ENCODE data around the gene DDX24. TPM values are rescaled to one million over a fixed set of nuclear protein-coding genes. Genes with fewer than 3 reads are reported as not detected.

Gene DDX24
- total and polyA plus RNA-seq, 7 experiments from 2014 or later = 190 to 438 (median 320) TPM

GRCh38 chr14:94113073-94113472, 32.1 kb upstream of the DDX24 start:
- H3K27me3 Mint-ChIP-seq = peaks cover 8 to 31% (median 20%) of the 10 kb centered on the region in 5 donors

GRCh38 chr14:94112513-94113063, 31.6 kb upstream of the DDX24 start:
- H3K4me3 Mint-ChIP-seq = peak overlapping the region in 1 of 10 donors; percentile 84
- Histone ChIP-seq H3K27me3 (ENCODE audit: control insufficient read depth in 2 of 2, insufficient read depth in 2 of 2, low read length in 2 of 2) (no peaks in the 10 kb centered on the region), H3K9me3 (ENCODE audit: control insufficient read depth in 2 of 3, low read length in 3 of 3) (no peaks in the 10 kb centered on the region), H3K4me1 (ENCODE audit: control insufficient read depth in 2 of 2, insufficient read depth in 2 of 2, low read length in 2 of 2) (no peaks in the 10 kb centered on the region), H3K27ac (ENCODE audit: low read depth, low read length) (no peak overlapping the region), H3K4me3 (ENCODE audit: low read length) (no peak overlapping the region), H3K36me3 (ENCODE audit: control insufficient read depth in 2 of 3, insufficient read depth in 3 of 3, low read length in 3 of 3) (no peaks in the 10 kb centered on the region)
- H3K36me3 Mint-ChIP-seq = peaks cover 0 to 5% (median 0%) of the 10 kb centered on the region in 5 donors
- H3K4me1 Mint-ChIP-seq = peaks cover 0 to 42% (median 0%) of the 10 kb centered on the region in 7 donors
- intact Hi-C loops (cut with micrococcal nuclease) = no loop called here
- no peaks in the 10 kb centered on the region for H3K9me3 Mint-ChIP-seq
- peaks cover 3 to 26% (median 20%) of the 10 kb centered on the region in 5 donors for H3K27me3 Mint-ChIP-seq
- H3K27ac Mint-ChIP-seq = peak overlapping the region in 1 of 9 donors; percentile 42
- CTCF ChIA-PET = interaction anchor here (0.9 kb wide), 1 partner anchor 13 kb away, joined by 3 read pairs; no protein-coding TSS in a partner anchor
- ATAC-seq (no peak), DNase-seq (no peak)
- POLR2A ChIA-PET = no interaction called here

More at GRCh38 chr14:94113073-94113472, 32.1 kb upstream of the DDX24 start:
- no peaks in the 10 kb centered on the region for H3K9me3 ChIP-seq (ENCODE audit: control insufficient read depth in 2 of 3, low read length in 3 of 3)
- DNase-seq = no peak
- H3K4me3 ChIP-seq (ENCODE audit: low read length) = no peak overlapping the region
- ChIA-PET POLR2A (no interaction called here), CTCF (no interaction called here)
- H3K4me1 ChIP-seq (ENCODE audit: control insufficient read depth in 2 of 2, insufficient read depth in 2 of 2, low read length in 2 of 2) = no peaks in the 10 kb centered on the region
- Mint-ChIP-seq H3K27ac (peak overlapping the region in 1 of 9 donors; percentile 42), H3K36me3 (peaks cover 0 to 2% (median 0%) of the 10 kb centered on the region in 5 donors), H3K4me1 (peaks cover 0 to 46% (median 0%) of the 10 kb centered on the region in 7 donors), H3K9me3 (no peaks in the 10 kb centered on the region), H3K4me3 (peak overlapping the region in 1 of 10 donors; percentile 29)
- no peaks in the 10 kb centered on the region for H3K36me3 ChIP-seq (ENCODE audit: control insufficient read depth in 2 of 3, insufficient read depth in 3 of 3, low read length in 3 of 3)
- no peak for ATAC-seq
- no peak overlapping the region for H3K27ac ChIP-seq (ENCODE audit: low read depth, low read length)
- intact Hi-C loops (cut with micrococcal nuclease) = no loop called here
- no peaks in the 10 kb centered on the region for H3K27me3 ChIP-seq (ENCODE audit: control insufficient read depth in 2 of 2, insufficient read depth in 2 of 2, low read length in 2 of 2)

GRCh38 chr14:94111276-94112095, 30.5 kb upstream of the DDX24 start:
- Mint-ChIP-seq H3K4me3 (peak overlapping the region in 1 of 10 donors; percentile 84), H3K9me3 (no peaks in the 10 kb centered on the region), H3K36me3 (peaks cover 0 to 5% (median 0%) of the 10 kb centered on the region in 5 donors), H3K4me1 (peaks cover 0 to 42% (median 0%) of the 10 kb centered on the region in 7 donors), H3K27ac (peak overlapping the region in 2 of 9 donors; percentile 7 to 88), H3K27me3 (peaks cover 2 to 17% (median 11%) of the 10 kb centered on the region in 5 donors)
- ATAC-seq = no peak
- no peak overlapping the region for H3K27ac ChIP-seq (ENCODE audit: low read depth, low read length)
- H3K27me3 ChIP-seq (ENCODE audit: control insufficient read depth in 2 of 2, insufficient read depth in 2 of 2, low read length in 2 of 2) = no peaks in the 10 kb centered on the region
- no peaks in the 10 kb centered on the region for H3K4me1 ChIP-seq (ENCODE audit: control insufficient read depth in 2 of 2, insufficient read depth in 2 of 2, low read length in 2 of 2)
- intact Hi-C loops (cut with micrococcal nuclease) = no loop called here
- no peaks in the 10 kb centered on the region for H3K9me3 ChIP-seq (ENCODE audit: control insufficient read depth in 2 of 3, low read length in 3 of 3)
- H3K4me3 ChIP-seq (ENCODE audit: low read length) = no peak overlapping the region
- H3K36me3 ChIP-seq (ENCODE audit: control insufficient read depth in 2 of 3, insufficient read depth in 3 of 3, low read length in 3 of 3) = no peaks in the 10 kb centered on the region
- POLR2A ChIA-PET = no interaction called here
- CTCF ChIA-PET = interaction anchor here (0.9 kb wide), 1 partner anchor 12 kb away, joined by 3 read pairs; no protein-coding TSS in a partner anchor
- no peak for DNase-seq

GRCh38 chr14:94110552-94111181, 29.7 kb upstream of the DDX24 start, which contains the start of gene IFI27:
Gene IFI27, plus strand, starts transcription at chr14:94110736.
- Mint-ChIP-seq H3K27ac (peak within 1 kb of the TSS in 1 of 9 donors; percentile 88), H3K27me3 (peaks cover 2 to 9% (median 5%) of the 10 kb centered on the region in 5 donors), H3K36me3 (peaks cover 0 to 5% (median 0%) of the 10 kb centered on the region in 5 donors), H3K4me3 (peak within 1 kb of the TSS in 1 of 10 donors; percentile 84), H3K9me3 (no peaks in the 10 kb centered on the region), H3K4me1 (peaks cover 0 to 42% (median 0%) of the 10 kb centered on the region in 7 donors)
- Histone ChIP-seq H3K36me3 (ENCODE audit: control insufficient read depth in 2 of 3, insufficient read depth in 3 of 3, low read length in 3 of 3) (no peaks in the 10 kb centered on the region), H3K4me1 (ENCODE audit: control insufficient read depth in 2 of 2, insufficient read depth in 2 of 2, low read length in 2 of 2) (no peaks in the 10 kb centered on the region), H3K9me3 (ENCODE audit: control insufficient read depth in 2 of 3, low read length in 3 of 3) (no peaks in the 10 kb centered on the region), H3K4me3 (ENCODE audit: low read length) (no peak within 1 kb of the TSS), H3K27me3 (ENCODE audit: control insufficient read depth in 2 of 2, insufficient read depth in 2 of 2, low read length in 2 of 2) (no peaks in the 10 kb centered on the region), H3K27ac (ENCODE audit: low read depth, low read length) (no peak within 1 kb of the TSS)
- POLR2A ChIA-PET = no interaction called here
- no peak for ATAC-seq
- intact Hi-C loops (cut with micrococcal nuclease) = no loop called here
- CTCF ChIA-PET = no interaction called here
- DNase-seq = no peak

GRCh38 chr14:94109915-94110250, 28.9 kb upstream of the DDX24 start:
- no peak for ATAC-seq
- intact Hi-C loops (cut with micrococcal nuclease) = no loop called here
- Mint-ChIP-seq H3K9me3 (no peaks in the 10 kb centered on the region), H3K36me3 (peaks cover 0 to 5% (median 0%) of the 10 kb centered on the region in 5 donors), H3K27ac (peak overlapping the region in 1 of 9 donors; percentile 16), H3K4me3 (no peak overlapping the region), H3K4me1 (peaks cover 0 to 35% (median 0%) of the 10 kb centered on the region in 7 donors), H3K27me3 (peaks cover 0 to 8% (median 5%) of the 10 kb centered on the region in 5 donors)
- no peaks in the 10 kb centered on the region for H3K27me3 ChIP-seq (ENCODE audit: control insufficient read depth in 2 of 2, insufficient read depth in 2 of 2, low read length in 2 of 2)
- DNase-seq = no peak
- no peak overlapping the region for H3K27ac ChIP-seq (ENCODE audit: low read depth, low read length)
- no peak overlapping the region for H3K4me3 ChIP-seq (ENCODE audit: low read length)
- POLR2A ChIA-PET = no interaction called here
- CTCF ChIA-PET = no interaction called here
- no peaks in the 10 kb centered on the region for H3K4me1 ChIP-seq (ENCODE audit: control insufficient read depth in 2 of 2, insufficient read depth in 2 of 2, low read length in 2 of 2)
- no peaks in the 10 kb centered on the region for H3K36me3 ChIP-seq (ENCODE audit: control insufficient read depth in 2 of 3, insufficient read depth in 3 of 3, low read length in 3 of 3)
- no peaks in the 10 kb centered on the region for H3K9me3 ChIP-seq (ENCODE audit: control insufficient read depth in 2 of 3, low read length in 3 of 3)

GRCh38 chr14:94104731-94105130, 23.7 kb upstream of the DDX24 start:
- Histone ChIP-seq H3K36me3 (ENCODE audit: control insufficient read depth in 2 of 3, insufficient read depth in 3 of 3, low read length in 3 of 3) (no peaks in the 10 kb centered on the region), H3K27ac (ENCODE audit: low read depth, low read length) (no peak overlapping the region), H3K4me3 (ENCODE audit: low read length) (no peak overlapping the region), H3K27me3 (ENCODE audit: control insufficient read depth in 2 of 2, insufficient read depth in 2 of 2, low read length in 2 of 2) (no peaks in the 10 kb centered on the region), H3K4me1 (ENCODE audit: control insufficient read depth in 2 of 2, insufficient read depth in 2 of 2, low read length in 2 of 2) (no peaks in the 10 kb centered on the region), H3K9me3 (ENCODE audit: control insufficient read depth in 2 of 3, low read length in 3 of 3) (no peaks in the 10 kb centered on the region)
- Mint-ChIP-seq H3K9me3 (no peaks in the 10 kb centered on the region), H3K4me3 (no peak overlapping the region), H3K4me1 (peaks cover 0 to under 1% (median 0%) of the 10 kb centered on the region in 7 donors), H3K36me3 (peaks cover 0 to 5% (median 0%) of the 10 kb centered on the region in 5 donors), H3K27me3 (no peaks in the 10 kb centered on the region), H3K27ac (peak overlapping the region in 1 of 9 donors; percentile 36)
- DNase-seq (no peak), ATAC-seq (no peak)
- intact Hi-C loops (cut with micrococcal nuclease) = no loop called here
- POLR2A ChIA-PET = no interaction called here
- CTCF ChIA-PET = no interaction called here

Measured in naive thymus-derived CD4-positive, alpha-beta T cell (primary cell).